Keratinocyte (primary cell): Measurements from ENCODE around the gene SIM2. TPM values are rescaled to one million over a fixed set of nuclear protein-coding genes. Genes with fewer than 3 reads are reported as not detected.

Experiments
- DNase-seq: peaks from one replicate; pipeline ENCODE4 v3.0.0-alpha.2; 2011; ENCODE audit warnings: low read depth, missing footprints, low spot score
- FAIRE-seq: peaks from 2 replicates; lab custom pipeline; 2011; peaks lifted over from hg19 to GRCh38; lab: Jason Lieb, UNC
- H2AFZ ChIP-seq: 2 replicates; pipeline ENCODE4 v1.6.0; 2012; ENCODE audit warnings: low read length, control low read depth, inconsistent platforms; ENCODE audit not compliant: control insufficient read depth
- H3K27ac ChIP-seq: 2 replicates; pipeline ENCODE4 v1.5.1; 2011; ENCODE audit warnings: low read length; ENCODE audit not compliant: control insufficient read depth, insufficient read depth
- H3K27me3 ChIP-seq: 3 replicates; pipeline ENCODE4 v1.6.0; 2011; ENCODE audit warnings: low read length; ENCODE audit not compliant: control insufficient read depth, insufficient read depth; ENCODE audit errors: extremely low read depth
- H3K36me3 ChIP-seq, 2 experiments: 2 replicates in 1 of 2; 3 replicates in 1 of 2; pipeline ENCODE4 v1.5.1; 2011; ENCODE audit warnings: low read length in 2 of 2, mild to moderate bottlenecking in 1 of 2; ENCODE audit not compliant: control insufficient read depth in 2 of 2, insufficient read depth in 2 of 2; ENCODE audit errors: extremely low read depth in 1 of 2
- H3K4me1 ChIP-seq: 3 replicates; pipeline ENCODE4 v1.5.1; 2011; ENCODE audit warnings: low read length; ENCODE audit not compliant: control insufficient read depth, insufficient read depth; ENCODE audit errors: extremely low read depth
- H3K4me2 ChIP-seq: 3 replicates; pipeline ENCODE4 v1.6.0; 2011; ENCODE audit warnings: low read depth, low read length; ENCODE audit not compliant: control insufficient read depth, insufficient read depth; ENCODE audit errors: extremely low read depth
- H3K4me3 ChIP-seq, 3 experiments: fragments of 200-600 bp in 1 of 3; sonication (generic) in 1 of 3; 2 replicates in 2 of 3; 3 replicates in 1 of 3; pipeline ENCODE4 v1.5.1; 2011 to 2016; ENCODE audit warnings: low read length in 3 of 3, mild to moderate bottlenecking in 3 of 3, control low read depth in 2 of 3, inconsistent platforms in 1 of 3, low read depth in 1 of 3, mixed read lengths in 1 of 3, mixed run types in 1 of 3, moderate library complexity in 1 of 3; ENCODE audit not compliant: control insufficient read depth in 2 of 3, insufficient read depth in 2 of 3; ENCODE audit errors: extremely low read depth in 1 of 3
- H3K79me2 ChIP-seq: 2 replicates; pipeline ENCODE4 v1.6.0; 2012; ENCODE audit warnings: low read length; ENCODE audit not compliant: control insufficient read depth, insufficient read depth
- H3K9ac ChIP-seq: 3 replicates; pipeline ENCODE4 v1.6.0; 2011; ENCODE audit warnings: low read length; ENCODE audit not compliant: control insufficient read depth, insufficient read depth; ENCODE audit errors: extremely low read depth
- H3K9me1 ChIP-seq: 3 replicates; pipeline ENCODE4 v1.6.0; 2011; ENCODE audit warnings: low read length; ENCODE audit not compliant: control insufficient read depth, insufficient read depth; ENCODE audit errors: extremely low read depth
- H3K9me3 ChIP-seq: 2 replicates; pipeline ENCODE4 v1.5.1; 2012; ENCODE audit warnings: low read depth, low read length; ENCODE audit not compliant: control insufficient read depth
- H4K20me1 ChIP-seq: 3 replicates; pipeline ENCODE4 v1.6.0; 2011; ENCODE audit warnings: low read length; ENCODE audit not compliant: control insufficient read depth, insufficient read depth; ENCODE audit errors: extremely low read depth
- CTCF ChIP-seq, 3 experiments: IDR thresholded peaks in 1 of 3; conservative IDR thresholded peaks in 1 of 3; optimal IDR thresholded peaks in 1 of 3; 2 replicates in 2 of 3; 3 replicates in 1 of 3; pipeline versions ENCODE3 to v1.5.1; 2011; ENCODE audit warnings: low read length in 3 of 3, mild to moderate bottlenecking in 3 of 3, moderate library complexity in 2 of 3, control low read depth in 1 of 3, inconsistent platforms in 1 of 3; ENCODE audit not compliant: insufficient read depth in 2 of 3; ENCODE audit errors: extremely low read depth in 1 of 3
- EZH2 ChIP-seq: IDR thresholded peaks from one replicate; pipeline ENCODE4 v1.6.1; 2012; ENCODE audit warnings: inconsistent platforms, mild to moderate bottlenecking, low read length, moderate library complexity
- dilution Hi-C: fragments of 300-500 bp; cut with MboI; formaldehyde crosslinking; loops from one replicate; pipeline ENCODE4 v1.7.0; 2020; ENCODE audit warnings: low sequenced_read_pairs; ENCODE audit not compliant: extremely low pct_ligation_motif_present
- polyA plus RNA-seq, 5 experiments: library from polyadenylated mRNA; depleted of rRNA in 3 of 5; stranded (reverse) in 3 of 5; stranded (forward) in 1 of 5; unstranded in 1 of 5; fragments of >200 nt; gene quantifications; 1 replicate in 1 of 5; 2 replicates in 3 of 5; 3 replicates in 1 of 5; pipeline versions ENCODE4 v1.2.1 to v1.2.3, GENCODE V29; 2011 to 2012; ENCODE audit warnings: missing spikeins in 2 of 5, low read depth in 1 of 5, low replicate concordance in 1 of 5

Gene SIM2
- polyA plus RNA-seq, 1 donor (not counting 4 experiments of a cell fraction or from before 2014, with no cell fraction given) = 0.05 TPM

- Histone ChIP-seq H2AFZ (no peak overlapping the region), H3K4me1 (peaks cover 33% of the 10 kb centered on the region), H3K9me1 (no peaks in the 10 kb centered on the region), H3K36me3 (no peaks in the 10 kb centered on the region), H4K20me1 (no peaks in the 10 kb centered on the region), H3K4me3 (no peak overlapping the region), H3K27me3 (no peaks in the 10 kb centered on the region), H3K79me2 (no peaks in the 10 kb centered on the region), H3K9me3 (no peaks in the 10 kb centered on the region), H3K27ac (peak overlapping the region; percentile 11), H3K9ac (no peak overlapping the region), H3K4me2 (peak overlapping the region; percentile 43)
- peak; percentile 77 for DNase-seq
- FAIRE-seq = peak; percentile 92
- TF ChIP-seq CTCF (optimal IDR thresholded peaks at IDR 0.05 in 1 of 3, IDR thresholded peaks at IDR 0.05 in 1 of 3, conservative IDR thresholded peaks at IDR 0.05 in 1 of 3; ENCODE audit: extremely low read depth in 1 of 3, insufficient read depth in 2 of 3, low read length in 3 of 3) = no peak
- TF ChIP-seq EZH2 = no peak
- dilution Hi-C loops = no loop called here
Measured at GRCh38 chr21:36783612-36784374, 84.9 kb downstream of the SIM2 start.

DNA sequence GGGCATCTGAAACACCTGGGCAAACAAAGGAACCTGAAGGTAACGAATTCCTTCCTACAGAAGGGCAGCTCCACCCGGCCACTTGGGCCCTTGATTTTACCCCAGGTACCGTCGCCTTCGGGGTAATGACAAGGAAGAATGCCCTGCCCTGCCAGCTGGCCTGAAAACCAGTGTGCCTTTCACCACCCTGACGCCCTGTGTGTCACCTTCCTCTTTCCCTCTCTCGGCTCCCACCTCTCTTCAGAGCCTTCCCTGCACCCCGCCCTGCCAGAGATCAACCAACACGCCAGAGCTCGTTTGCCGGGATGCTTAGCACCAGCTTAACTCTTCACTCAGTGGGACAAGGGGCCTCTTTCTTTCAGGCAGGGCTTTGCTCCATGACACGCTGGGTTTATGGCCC, 86.0 kb downstream of the SIM2 start:
- Histone ChIP-seq H3K4me1 (peaks cover 33% of the 10 kb centered on the region), H2AFZ (peak overlapping the region; percentile 61), H3K9me3 (no peaks in the 10 kb centered on the region), H3K9ac (peak overlapping the region; percentile 14), H3K27me3 (no peaks in the 10 kb centered on the region), H3K4me3 (no peak overlapping the region), H3K79me2 (no peaks in the 10 kb centered on the region), H4K20me1 (no peaks in the 10 kb centered on the region), H3K9me1 (no peaks in the 10 kb centered on the region), H3K36me3 (no peaks in the 10 kb centered on the region), H3K27ac (peak overlapping the region; percentile 11), H3K4me2 (peak overlapping the region; percentile 65)
- dilution Hi-C loops = no loop called here
- FAIRE-seq (no peak), DNase-seq (no peak)
- TF ChIP-seq CTCF (optimal IDR thresholded peaks at IDR 0.05 in 1 of 3, IDR thresholded peaks at IDR 0.05 in 1 of 3, conservative IDR thresholded peaks at IDR 0.05 in 1 of 3; ENCODE audit: extremely low read depth in 1 of 3, insufficient read depth in 2 of 3, low read length in 3 of 3) (no peak), EZH2 (no peak)
